Testis (tissue), 3 donors: ENCODE data around the gene C12orf42. TPM values are rescaled to one million over a fixed set of nuclear protein-coding genes. Genes with fewer than 3 reads are reported as not detected.
"Not testable (repeated sequence)": the region's sequence is repeated elsewhere in the genome, so short reads cannot be mapped to it uniquely, and the experiment has no call there.

Source experiments
- DNase-seq: peaks from one replicate; pipeline ENCODE4 v3.0.0-alpha.2; 2019
- H3K27ac ChIP-seq, 2 donors: fragments of 200-600 bp; sonication (generic); one replicate each; pipeline ENCODE4 v1.5.1; 2019
- H3K27me3 ChIP-seq: fragments of 200-600 bp; sonication (generic); one replicate; pipeline ENCODE4 v1.5.1; 2019
- H3K36me3 ChIP-seq: fragments of 200-600 bp; sonication (generic); one replicate; pipeline ENCODE4 v1.5.1; 2017; ENCODE audit warnings: low read depth; ENCODE audit errors: missing control alignments
- H3K4me1 ChIP-seq: fragments of 200-600 bp; sonication (generic); one replicate; pipeline ENCODE4 v1.5.1; 2019
- H3K4me3 ChIP-seq, 2 donors: fragments of 200-600 bp; sonication (generic); one replicate each; pipeline ENCODE4 v1.5.1; 2017 to 2019
- H3K9me3 ChIP-seq: fragments of 200-600 bp; sonication (generic); one replicate; pipeline ENCODE4 v1.5.1; 2017
- POLR2A ChIP-seq: fragments of 450-650 bp; IDR thresholded peaks from one replicate; pipeline ENCODE4 v1.6.1; 2017; ENCODE audit warnings: antibody characterized with exemption, mild to moderate bottlenecking, moderate library complexity
- WGBS, 2 donors: methylation state at CpG; one replicate each; pipeline ENCODE4 v1.1.5; 2018; 5-methylcytosine and 5-hydroxymethylcytosine counted together
- intact Hi-C: fragments of 100-400 bp; cut with DNase I; formaldehyde crosslinking; loops from one replicate; pipeline ENCODE4 v1.15.1; 2023; ENCODE audit warnings: low total_unique reads
- polyA plus RNA-seq: library from polyadenylated mRNA; stranded (reverse); fragments of 350-450 nt; fragmentation: Illumina TruSeq; extraction: RNeasy Lipid Tissue Mini Kit (QIAGEN cat#74804); gene quantifications from one replicate; pipeline ENCODE4 v1.2.3, GENCODE V29; 2014; ENCODE audit warnings: low read depth, low replicate concordance; ENCODE audit not compliant: insufficient read depth
- total RNA-seq, 2 donors: library from RNA; depleted of rRNA; stranded (reverse); fragments of >200 nt; gene quantifications; one replicate each; pipeline ENCODE4 v1.2.3, GENCODE V29; 2016
- TF ChIP-seq, protein P1 (sequence below), 3 experiments: fragments of 450-650 bp in 2 of 3; fragments of 200-600 bp in 1 of 3; sonication (generic) in 1 of 3; IDR thresholded peaks; one replicate each; pipeline ENCODE4 v1.5.1; 2016 to 2019; ENCODE audit warnings: antibody characterized with exemption in 3 of 3, mild to moderate bottlenecking in 2 of 3, moderate library complexity in 1 of 3

The C12orf42 gene
- total and polyA plus RNA-seq, 3 donors from 2014 or later, result 22.5 to 57.9 (median 46.8) TPM

- no peaks in the 10 kb centered on the region for H3K9me3 ChIP-seq
- H3K36me3 ChIP-seq, result no peaks in the 10 kb centered on the region
- H3K27ac ChIP-seq, result no peak overlapping the region
- 57 to 72% methylated on average over 1 of the region's 1 CpG for WGBS, 2 donors
- intact Hi-C loops, result no loop called here
- H3K4me3 ChIP-seq, result no peak overlapping the region
- no peaks in the 10 kb centered on the region for H3K4me1 ChIP-seq
- TF ChIP-seq, protein P1, sequence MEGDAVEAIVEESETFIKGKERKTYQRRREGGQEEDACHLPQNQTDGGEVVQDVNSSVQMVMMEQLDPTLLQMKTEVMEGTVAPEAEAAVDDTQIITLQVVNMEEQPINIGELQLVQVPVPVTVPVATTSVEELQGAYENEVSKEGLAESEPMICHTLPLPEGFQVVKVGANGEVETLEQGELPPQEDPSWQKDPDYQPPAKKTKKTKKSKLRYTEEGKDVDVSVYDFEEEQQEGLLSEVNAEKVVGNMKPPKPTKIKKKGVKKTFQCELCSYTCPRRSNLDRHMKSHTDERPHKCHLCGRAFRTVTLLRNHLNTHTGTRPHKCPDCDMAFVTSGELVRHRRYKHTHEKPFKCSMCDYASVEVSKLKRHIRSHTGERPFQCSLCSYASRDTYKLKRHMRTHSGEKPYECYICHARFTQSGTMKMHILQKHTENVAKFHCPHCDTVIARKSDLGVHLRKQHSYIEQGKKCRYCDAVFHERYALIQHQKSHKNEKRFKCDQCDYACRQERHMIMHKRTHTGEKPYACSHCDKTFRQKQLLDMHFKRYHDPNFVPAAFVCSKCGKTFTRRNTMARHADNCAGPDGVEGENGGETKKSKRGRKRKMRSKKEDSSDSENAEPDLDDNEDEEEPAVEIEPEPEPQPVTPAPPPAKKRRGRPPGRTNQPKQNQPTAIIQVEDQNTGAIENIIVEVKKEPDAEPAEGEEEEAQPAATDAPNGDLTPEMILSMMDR (IDR thresholded peaks at IDR 0.05), result no peak
- no peak for TF ChIP-seq POLR2A
- no peak for DNase-seq
- no peaks in the 10 kb centered on the region for H3K27me3 ChIP-seq
These were observed 54.2 kb downstream of the C12orf42 start for GRCh38 chr12:103441437-103442181.

- H3K27ac ChIP-seq, H3K4me3 ChIP-seq, DNase-seq, H3K9me3 ChIP-seq, intact Hi-C loops, H3K36me3 ChIP-seq, H3K27me3 ChIP-seq, H3K4me1 ChIP-seq: not testable (repeated sequence)
- 86 to 89% methylated on average over 22 to 24 of the region's 33 CpGs for WGBS, 2 donors
These were observed 61.3 kb downstream of the C12orf42 start for GRCh38 chr12:103434165-103435105.

DNA sequence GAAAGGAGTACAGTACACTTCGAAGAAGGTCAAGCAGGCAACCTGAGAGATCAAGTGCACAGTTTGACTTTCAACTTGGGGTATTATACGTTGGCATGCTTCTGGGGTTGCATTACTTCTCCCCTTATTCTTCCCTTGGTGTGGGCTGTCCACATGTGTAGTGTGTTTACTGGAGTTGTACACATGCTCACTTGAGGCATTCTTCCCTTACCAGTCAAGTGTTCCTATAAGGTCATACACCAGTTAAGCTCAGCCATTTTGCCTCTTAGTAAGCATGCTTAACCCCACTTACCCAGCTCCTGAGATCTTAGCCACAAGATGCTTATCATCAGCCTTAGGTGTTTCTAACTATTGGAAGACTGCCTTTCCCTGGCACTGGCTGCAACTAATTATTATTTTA is 63.8 kb downstream of the C12orf42 start:
- Histone ChIP-seq H3K27ac (no peak overlapping the region), H3K36me3 (no peaks in the 10 kb centered on the region), H3K4me3 (no peak overlapping the region), H3K9me3 (no peaks in the 10 kb centered on the region), H3K27me3 (no peaks in the 10 kb centered on the region), H3K4me1 (no peaks in the 10 kb centered on the region)
- no peak for DNase-seq
- TF ChIP-seq, protein P1 (IDR thresholded peaks at IDR 0.05), result no peak
- TF ChIP-seq POLR2A, result no peak
- intact Hi-C loops, result no loop called here
- WGBS, 2 donors, result 71 to 91% methylated on average over 2 of the region's 2 CpGs

DNA sequence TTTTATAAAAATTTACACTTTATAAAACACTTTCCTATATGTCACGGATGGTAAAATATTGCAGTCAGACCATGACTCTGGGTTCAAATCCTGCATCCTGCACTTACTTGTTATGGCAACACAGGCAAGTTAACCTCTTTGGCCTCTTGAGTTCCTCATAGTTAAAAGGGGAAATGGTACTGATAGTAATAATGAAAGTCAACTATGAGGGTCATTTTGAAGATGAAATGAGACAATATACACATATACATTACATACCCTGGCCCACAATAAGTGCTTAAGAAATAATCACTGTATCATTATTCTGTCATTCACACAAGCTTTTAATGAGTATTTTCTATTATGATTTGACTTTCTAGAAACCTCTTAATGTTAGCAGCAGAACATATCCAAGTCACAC is 64.4 kb downstream of the C12orf42 start:
- 76 to 93% methylated on average over 1 of the region's 1 CpG for WGBS, 2 donors
- no peaks in the 10 kb centered on the region for H3K4me1 ChIP-seq
- DNase-seq, result no peak
- no peaks in the 10 kb centered on the region for H3K36me3 ChIP-seq
- H3K27me3 ChIP-seq, result no peaks in the 10 kb centered on the region
- no peaks in the 10 kb centered on the region for H3K9me3 ChIP-seq
- H3K27ac ChIP-seq, result no peak overlapping the region
- H3K4me3 ChIP-seq, result no peak overlapping the region
- intact Hi-C loops, result no loop called here
- TF ChIP-seq, protein P1 (IDR thresholded peaks at IDR 0.05), result no peak
- no peak for TF ChIP-seq POLR2A

GRCh38 chr12:103425674-103426073 is 70.1 kb downstream of the C12orf42 start:
- H3K9me3 ChIP-seq, intact Hi-C loops, DNase-seq, H3K27ac ChIP-seq, H3K36me3 ChIP-seq, H3K4me3 ChIP-seq, H3K4me1 ChIP-seq, H3K27me3 ChIP-seq: not testable (repeated sequence)
- 87% methylated on average over 6 of the region's 6 CpGs for WGBS, 2 donors

DNA sequence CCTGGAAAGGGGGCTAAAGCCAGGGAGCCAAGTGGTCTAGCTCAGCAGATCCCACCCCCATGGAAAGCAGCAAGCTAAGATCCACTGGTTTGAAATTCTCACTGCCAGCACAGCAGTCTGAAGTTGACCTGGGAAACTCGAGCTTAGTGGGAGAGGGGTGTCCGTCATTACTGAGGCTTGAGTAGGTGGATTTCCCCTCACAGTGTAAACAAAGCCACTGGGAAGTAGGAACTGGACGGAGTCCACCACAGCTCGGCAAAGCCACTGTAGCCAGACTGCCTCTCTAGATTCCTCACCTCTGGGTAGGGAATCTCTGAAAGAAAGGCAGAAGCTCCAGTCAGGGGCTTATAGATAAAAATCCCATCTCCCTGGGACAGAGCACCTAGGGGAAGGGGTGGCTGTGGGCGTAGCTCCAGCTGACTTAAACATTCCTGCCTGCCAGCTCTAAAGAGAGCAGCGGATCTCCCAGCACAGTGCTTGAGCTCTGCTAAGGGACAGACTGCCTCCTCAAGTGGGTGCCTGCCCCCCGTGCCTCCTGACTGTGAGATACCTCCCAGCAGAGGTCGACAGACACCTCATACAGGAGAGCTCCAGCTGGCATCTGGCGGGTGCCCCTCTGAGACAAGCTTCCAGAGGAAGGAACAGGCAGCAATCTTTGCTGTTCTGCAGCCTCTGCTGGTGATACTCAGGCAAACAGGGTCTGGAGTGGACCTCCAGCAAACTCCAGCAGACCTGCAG is 70.8 kb downstream of the C12orf42 start:
- H3K27me3 ChIP-seq, intact Hi-C loops, H3K4me1 ChIP-seq, H3K27ac ChIP-seq, DNase-seq, H3K9me3 ChIP-seq, H3K36me3 ChIP-seq, H3K4me3 ChIP-seq: not testable (repeated sequence)
- 84 to 86% methylated on average over 6 to 8 of the region's 9 CpGs for WGBS, 2 donors
